Left cardiac atrium (tissue), 4 donors: Measurements from ENCODE around the gene MSLN. TPM values are rescaled to one million over a fixed set of nuclear protein-coding genes. Genes with fewer than 3 reads are reported as not detected.

Experiments used
- ATAC-seq, 2 donors: fragments of 200-7000 bp; cut with Tn5 transposase; one replicate each; pipeline ENCODE4 v1.9.1; 2020; ENCODE audit warnings: mild to moderate bottlenecking in 2 of 2, moderate library complexity in 2 of 2
- DNase-seq: peaks from one replicate; pipeline ENCODE4 v3.0.0-alpha.2; 2020
- intact Hi-C, 2 donors: fragments of 100-400 bp; cut with DNase I; formaldehyde crosslinking; loops; one replicate each; pipeline versions ENCODE4 v1.14.1 to v1.15.1; 2022 to 2023
- total RNA-seq, 2 donors: library from RNA; stranded (reverse); fragmentation: NEBNext Ultra II Directional; extraction: Animal tissue kit (Norgen Biotek cat#: 25700); gene quantifications; one replicate each; pipeline ENCODE4 v1.2.1, GENCODE V29; 2021
- donor health status: DM: no; HTN: yes; CAD: no.
- donor health status: DM: no; HTN: yes; CAD: no; lungs with severe emphysema.
- donor health status: DM: yes; HTN: yes; CAD: no.
- donor health status: Dilated cardiomyopathy.

MSLN gene
- total RNA-seq, 2 donors from 2014 or later, result 12.6 to 13.0 TPM

GRCh38 chr16:720990-721764 is 39.4 kb upstream of the MSLN start, which contains the start of gene ANTKMT:
ANTKMT (plus strand) TSS chr16:721146; CDS start chr16:721275, 129 bp downstream.
- ATAC-seq (peak; percentile 84 to 90), DNase-seq (peak; percentile 82)
- intact Hi-C loops, result no loop called here

DNA sequence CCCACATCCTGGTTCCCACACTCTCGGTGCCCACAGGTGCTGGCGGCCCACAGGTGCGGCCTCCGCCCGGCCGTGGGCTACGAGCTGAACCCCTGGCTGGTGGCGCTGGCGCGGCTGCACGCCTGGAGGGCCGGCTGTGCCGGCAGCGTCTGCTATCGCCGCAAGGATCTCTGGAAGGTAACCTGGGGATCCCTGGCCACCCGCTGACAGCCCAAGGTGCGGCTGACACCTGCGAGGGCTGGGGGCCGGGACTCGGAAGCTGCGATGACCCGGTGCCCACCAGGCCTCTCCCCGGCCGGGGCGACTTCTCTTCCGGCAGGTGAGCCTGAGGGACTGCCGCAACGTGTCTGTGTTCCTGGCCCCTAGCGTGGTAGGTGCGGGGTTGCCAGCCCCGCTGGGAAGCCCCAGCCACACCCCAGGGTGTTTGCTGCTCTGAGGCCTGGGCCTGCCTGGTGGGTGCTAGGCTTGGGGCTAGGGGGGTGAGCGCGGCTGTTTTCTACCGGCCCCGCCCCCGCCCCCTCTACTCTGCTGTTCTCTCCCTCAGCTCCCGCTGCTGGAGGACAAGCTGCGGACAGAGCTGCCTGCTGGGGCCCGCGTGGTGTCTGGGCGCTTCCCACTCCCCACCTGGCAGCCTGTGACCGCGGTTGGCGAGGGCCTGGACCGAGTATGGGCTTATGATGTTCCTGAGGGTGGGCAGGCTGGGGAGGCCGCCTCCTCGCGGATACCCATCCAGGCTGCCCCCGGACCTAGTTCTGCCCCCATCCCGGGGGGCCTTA is 38.6 kb upstream of the MSLN start:
- intact Hi-C loops, result no loop called here
- ATAC-seq (no peak), DNase-seq (no peak)

DNA sequence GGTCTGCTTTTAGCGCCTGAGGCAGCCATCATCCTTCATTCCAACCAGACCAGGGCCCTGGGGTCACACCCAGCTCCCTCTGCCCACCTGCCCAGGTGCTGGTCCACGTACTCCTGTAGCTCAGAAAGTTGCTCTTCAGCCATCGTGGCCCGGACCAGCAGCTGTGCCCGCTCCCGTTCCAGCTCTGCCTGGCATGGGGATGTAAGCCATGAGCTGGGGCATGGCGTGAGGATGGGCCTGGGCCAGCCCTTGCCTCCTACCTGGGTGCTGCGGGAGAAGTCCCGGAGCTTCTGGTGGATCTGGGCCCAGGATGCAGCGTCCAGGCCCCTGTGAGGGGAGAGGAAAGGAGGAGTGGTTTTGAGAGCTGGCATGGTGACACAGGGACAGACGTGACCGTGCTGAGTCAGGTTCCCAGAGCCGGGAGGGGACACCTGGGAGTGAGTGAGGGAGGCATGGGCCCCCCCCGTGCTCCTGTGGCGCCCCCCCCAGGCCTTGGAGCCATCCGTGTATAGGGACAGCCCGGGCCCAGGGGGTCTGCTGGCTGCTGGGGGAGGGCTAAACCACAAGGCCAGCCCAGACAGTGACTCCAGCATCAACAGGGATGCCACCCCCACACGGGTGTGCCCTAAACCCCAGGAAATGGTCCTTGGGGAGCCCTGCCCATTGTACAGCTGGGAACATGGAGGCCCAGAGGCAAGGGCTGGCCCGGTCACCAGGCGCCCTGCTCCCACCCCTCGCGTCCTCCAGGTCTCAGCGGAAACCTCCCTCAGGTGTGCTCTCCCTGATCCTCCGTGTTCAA is 37.5 kb upstream of the MSLN start:
- intact Hi-C loops, result no loop called here
- DNase-seq (no peak), ATAC-seq (no peak)

DNA sequence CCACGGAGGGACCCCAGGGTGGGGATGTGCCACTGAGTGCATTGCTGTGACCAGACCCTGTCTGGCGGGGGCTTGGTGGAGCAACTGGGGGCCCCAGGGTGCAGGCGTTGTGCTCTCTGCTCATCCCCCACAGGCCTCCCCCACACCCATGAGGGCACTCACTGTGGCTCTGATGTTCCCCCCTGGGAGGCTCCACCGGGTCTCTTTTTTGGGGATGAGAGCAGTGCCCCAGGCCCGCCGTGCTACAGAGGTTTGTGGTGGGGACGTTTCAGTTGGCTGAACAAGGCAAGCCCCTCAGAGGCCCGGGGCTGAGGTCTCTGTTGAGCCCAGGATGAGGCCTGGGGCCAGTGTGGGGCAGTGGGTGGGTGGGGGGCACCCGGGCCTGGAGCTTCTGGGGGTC is 36.8 kb upstream of the MSLN start:
- no peak for DNase-seq
- intact Hi-C loops, result no loop called here
- no peak for ATAC-seq

DNA sequence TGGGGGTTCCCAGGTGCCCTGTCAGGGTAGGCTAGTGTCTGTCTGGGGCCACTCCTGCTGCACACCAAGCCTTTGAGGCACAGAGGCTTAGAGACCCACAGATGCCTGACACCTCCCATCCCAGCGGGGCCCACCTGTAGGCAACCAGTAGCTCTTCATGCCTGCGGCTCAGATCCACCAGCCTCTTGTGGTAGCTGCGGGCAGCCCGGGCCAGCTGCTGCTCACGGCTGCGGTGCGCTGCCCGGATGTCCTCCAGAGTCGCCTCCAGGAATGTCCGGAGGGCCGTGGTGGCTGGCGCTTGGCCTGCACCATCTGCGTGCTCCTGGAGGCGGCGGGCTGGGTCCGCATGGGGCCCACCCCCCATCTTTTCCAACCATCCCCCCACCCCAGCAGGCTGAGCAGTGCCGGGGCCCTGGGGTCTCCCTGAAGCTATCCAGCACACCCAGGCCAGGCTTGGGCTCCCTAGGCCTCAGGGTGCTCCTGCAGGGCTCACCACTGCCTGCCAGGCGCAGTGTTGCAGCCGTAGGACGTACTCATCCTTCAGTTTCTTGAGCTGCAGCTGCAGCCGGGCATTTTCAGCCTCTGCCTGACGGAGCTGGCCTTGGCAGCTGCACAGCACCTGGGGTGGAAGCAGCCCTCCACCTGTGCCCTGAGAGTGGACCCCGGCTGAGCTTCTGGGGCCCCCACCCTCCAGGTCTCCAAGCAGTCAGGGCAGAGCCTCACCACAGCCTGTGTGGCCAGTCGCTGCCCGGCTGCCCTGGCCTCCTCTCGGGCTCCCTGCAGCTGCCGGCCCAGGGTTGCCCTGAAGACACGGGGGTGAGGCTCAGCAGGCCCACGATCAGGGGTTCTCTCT is 36.1 kb upstream of the MSLN start:
- DNase-seq (no peak), ATAC-seq (no peak)
- intact Hi-C loops, result no loop called here

- DNase-seq (no peak), ATAC-seq (no peak)
- intact Hi-C loops, result no loop called here
Observed at GRCh38 chr16:725041-725376, 35.5 kb upstream of the MSLN start.

- ATAC-seq, result no peak
- no peak for DNase-seq
- intact Hi-C loops, result no loop called here
Observed at GRCh38 chr16:725463-726187, 34.9 kb upstream of the MSLN start.

- no peak for ATAC-seq
- intact Hi-C loops, result no loop called here
- no peak for DNase-seq
Observed at GRCh38 chr16:726188-726437, 34.4 kb upstream of the MSLN start.

- intact Hi-C loops, result no loop called here
- ATAC-seq (peak; percentile 45 to 52), DNase-seq (peak; percentile 78)
Observed at GRCh38 chr16:726438-727290, 33.9 kb upstream of the MSLN start, which contains the start of the genes CCDC78 and HAGHL. CCDC78 (minus strand) TSS chr16:726443; CDS start chr16:726367, 76 bp downstream. HAGHL (plus strand) TSS chr16:727106; CDS start chr16:727510, 404 bp downstream.

DNA sequence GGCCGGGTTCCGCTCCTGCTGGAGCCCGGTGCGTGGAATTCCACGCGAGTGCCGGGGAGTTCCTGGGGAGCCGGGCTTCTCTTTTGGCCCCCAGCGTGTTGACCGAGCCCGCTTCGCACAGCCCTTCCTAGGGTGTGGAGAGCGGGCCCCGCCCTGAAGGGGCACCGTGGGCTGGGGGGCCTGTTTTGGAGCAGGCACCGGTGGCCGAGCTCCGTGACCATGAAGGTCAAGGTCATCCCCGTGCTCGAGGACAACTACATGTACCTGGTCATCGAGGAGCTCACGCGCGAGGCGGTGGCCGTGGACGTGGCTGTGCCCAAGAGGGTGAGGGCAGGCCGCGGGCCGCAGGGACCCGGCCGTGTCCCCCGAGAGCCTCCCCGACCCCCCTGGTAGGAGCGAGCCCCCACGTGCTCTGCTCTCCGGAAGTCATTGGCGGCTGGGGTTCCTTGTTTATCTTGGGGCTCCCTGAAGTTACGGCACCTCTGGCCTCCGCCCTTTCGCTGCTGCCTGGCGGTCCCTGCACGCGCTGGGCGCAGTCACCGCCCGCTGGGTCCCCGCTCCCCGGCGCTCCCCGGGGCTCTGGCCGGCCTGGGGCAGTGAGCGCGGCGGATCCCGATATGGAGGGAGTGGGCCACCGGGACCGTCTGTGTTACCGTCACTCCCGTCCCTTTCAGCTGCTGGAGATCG is 33.1 kb upstream of the MSLN start:
- peak; percentile 5 to 6 for ATAC-seq

GRCh38 chr16:728131-728889 is 32.2 kb upstream of the MSLN start:
- intact Hi-C loops, result no loop called here
- DNase-seq, result peak; percentile 77
- peak; percentile 46 to 64 for ATAC-seq

More for the DNA sequence above, 33.1 kb upstream of the MSLN start:
- DNase-seq, result no peak
- intact Hi-C loops, result no loop called here

GRCh38 chr16:728890-729744 is 31.4 kb upstream of the MSLN start:
- DNase-seq (no peak), ATAC-seq (no peak)
- intact Hi-C loops, result no loop called here

- DNase-seq, result no peak
- intact Hi-C loops, result no loop called here
- ATAC-seq, result no peak
Observed at GRCh38 chr16:729768-730665, 30.5 kb upstream of the MSLN start.
